ENCODE results near the gene C5orf58.
"Not testable (repeated sequence)": the region's sequence is repeated elsewhere in the genome, so short reads cannot be mapped to it uniquely, and the experiment has no call there.

The C5orf58 gene

GRCh38 chr5:170235876-170236864 is 3.4 kb downstream of the C5orf58 start:
- Histone ChIP-seq H2BK12ac (ENCODE audit: low read length in 2 of 2) (no peak overlapping the region), H3K23ac (ENCODE audit: low read length in 2 of 2) (no peak overlapping the region), H3K9ac (ENCODE audit: low read length) (no peak overlapping the region), H3K4me2 (ENCODE audit: low read length, poor library complexity, severe bottlenecking) (no peak overlapping the region), H2AFZ (ENCODE audit: low read depth, low read length) (no peak overlapping the region), H2BK120ac (ENCODE audit: low read depth, low read length) (no peak overlapping the region), H3K9me3 (ENCODE audit: control insufficient read depth, low read length) (no peaks in the 10 kb centered on the region), H3K27ac (ENCODE audit: low read length, poor library complexity, severe bottlenecking) (no peak overlapping the region), H3K4me3 (ENCODE audit: insufficient read depth in 1 of 2, low read depth in 1 of 2, low read length in 2 of 2) (no peak overlapping the region), H3K4ac (ENCODE audit: low read depth in 1 of 2, low read length in 2 of 2) (no peak overlapping the region), H3K4me1 (ENCODE audit: control insufficient read depth, insufficient read depth, low read depth, low read length) (no peaks in the 10 kb centered on the region), H3K36me3 (ENCODE audit: control insufficient read depth in 1 of 2, insufficient read depth in 2 of 2, low read depth in 1 of 2, low read length in 2 of 2) (no peaks in the 10 kb centered on the region), H4K91ac (ENCODE audit: low read length) (no peak overlapping the region), H3K27me3 (ENCODE audit: control insufficient read depth in 1 of 2, insufficient read depth in 1 of 2, low read length in 2 of 2) (peaks cover 9 to 12% of the 10 kb centered on the region in 2 experiments), H3K79me1 (replicated peaks; ENCODE audit: low read length, poor library complexity, severe bottlenecking) (no peaks in the 10 kb centered on the region), H3K14ac (ENCODE audit: low read length in 2 of 2) (no peak overlapping the region), H3K18ac (ENCODE audit: low read depth in 1 of 2, low read length in 2 of 2) (no peak overlapping the region), H4K8ac (ENCODE audit: low read length) (no peak overlapping the region), H2BK15ac (ENCODE audit: low read depth, poor library complexity, severe bottlenecking) (no peak overlapping the region), H2AK5ac (ENCODE audit: low read length, severe bottlenecking) (no peak overlapping the region), H2BK5ac (ENCODE audit: low read depth, low read length, poor library complexity, severe bottlenecking) (no peak overlapping the region)
- 83% methylated on average over 3 of the region's 3 CpGs for WGBS
- no peak for DNase-seq

- Histone ChIP-seq H3K14ac (ENCODE audit: low read length in 2 of 2) (no peak overlapping the region), H3K9ac (ENCODE audit: low read length) (no peak overlapping the region), H3K18ac (ENCODE audit: low read depth in 1 of 2, low read length in 2 of 2) (no peak overlapping the region), H3K9me3 (ENCODE audit: control insufficient read depth, low read length) (no peaks in the 10 kb centered on the region), H3K36me3 (ENCODE audit: control insufficient read depth in 1 of 2, insufficient read depth in 2 of 2, low read depth in 1 of 2, low read length in 2 of 2) (no peaks in the 10 kb centered on the region), H3K27me3 (ENCODE audit: control insufficient read depth in 1 of 2, insufficient read depth in 1 of 2, low read length in 2 of 2) (peaks cover 9 to 12% of the 10 kb centered on the region in 2 experiments), H2AFZ (ENCODE audit: low read depth, low read length) (no peak overlapping the region), H4K8ac (ENCODE audit: low read length) (no peak overlapping the region), H2BK5ac (ENCODE audit: low read depth, low read length, poor library complexity, severe bottlenecking) (no peak overlapping the region), H4K91ac (ENCODE audit: low read length) (no peak overlapping the region), H2AK5ac (ENCODE audit: low read length, severe bottlenecking) (no peak overlapping the region), H3K4me2 (ENCODE audit: low read length, poor library complexity, severe bottlenecking) (no peak overlapping the region), H3K27ac (ENCODE audit: low read length, poor library complexity, severe bottlenecking) (no peak overlapping the region), H2BK15ac (ENCODE audit: low read depth, poor library complexity, severe bottlenecking) (no peak overlapping the region), H2BK120ac (ENCODE audit: low read depth, low read length) (no peak overlapping the region), H3K4me3 (ENCODE audit: insufficient read depth in 1 of 2, low read depth in 1 of 2, low read length in 2 of 2) (no peak overlapping the region), H3K4ac (ENCODE audit: low read depth in 1 of 2, low read length in 2 of 2) (no peak overlapping the region), H3K4me1 (ENCODE audit: control insufficient read depth, insufficient read depth, low read depth, low read length) (no peaks in the 10 kb centered on the region), H3K23ac (ENCODE audit: low read length in 2 of 2) (no peak overlapping the region), H3K79me1 (replicated peaks; ENCODE audit: low read length, poor library complexity, severe bottlenecking) (no peaks in the 10 kb centered on the region), H2BK12ac (ENCODE audit: low read length in 2 of 2) (no peak overlapping the region)
- 50% methylated on average over 1 of the region's 1 CpG for WGBS
- no peak for DNase-seq
Measured at GRCh38 chr5:170238456-170239196, 5.8 kb downstream of the C5orf58 start.

GRCh38 chr5:170245436-170245835 is 12.7 kb downstream of the C5orf58 start:
- H2AK5ac ChIP-seq (ENCODE audit: low read length, severe bottlenecking); H3K23ac ChIP-seq (ENCODE audit: low read length in 2 of 2); H3K27ac ChIP-seq (ENCODE audit: low read length, poor library complexity, severe bottlenecking); H2BK5ac ChIP-seq (ENCODE audit: low read depth, low read length, poor library complexity, severe bottlenecking); H3K9ac ChIP-seq (ENCODE audit: low read length); H2BK12ac ChIP-seq (ENCODE audit: low read length in 2 of 2); H3K4me1 ChIP-seq (ENCODE audit: control insufficient read depth, insufficient read depth, low read depth, low read length); H3K18ac ChIP-seq (ENCODE audit: low read depth in 1 of 2, low read length in 2 of 2); H4K8ac ChIP-seq (ENCODE audit: low read length); H3K4ac ChIP-seq (ENCODE audit: low read depth in 1 of 2, low read length in 2 of 2); H3K27me3 ChIP-seq (ENCODE audit: control insufficient read depth in 1 of 2, insufficient read depth in 1 of 2, low read length in 2 of 2); H2BK120ac ChIP-seq (ENCODE audit: low read depth, low read length); H3K4me3 ChIP-seq (ENCODE audit: insufficient read depth in 1 of 2, low read depth in 1 of 2, low read length in 2 of 2); H3K36me3 ChIP-seq (ENCODE audit: control insufficient read depth in 1 of 2, insufficient read depth in 2 of 2, low read depth in 1 of 2, low read length in 2 of 2); H3K4me2 ChIP-seq (ENCODE audit: low read length, poor library complexity, severe bottlenecking); H3K9me3 ChIP-seq (ENCODE audit: control insufficient read depth, low read length); H4K91ac ChIP-seq (ENCODE audit: low read length); H3K14ac ChIP-seq (ENCODE audit: low read length in 2 of 2); H2AFZ ChIP-seq (ENCODE audit: low read depth, low read length); H2BK15ac ChIP-seq (ENCODE audit: low read depth, poor library complexity, severe bottlenecking); DNase-seq; H3K79me1 ChIP-seq (replicated peaks; ENCODE audit: low read length, poor library complexity, severe bottlenecking): not testable (repeated sequence)
- 94% methylated on average over 16 of the region's 23 CpGs for WGBS
